Fibroblast of lung (primary cell): ENCODE measurements around the gene CA5A. TPM values are rescaled to one million over a fixed set of nuclear protein-coding genes. Genes with fewer than 3 reads are reported as not detected.

Experiments used
- DNase-seq, 2 donors: peaks; one replicate each; pipeline versions ENCODE4 v3.0.0 to v3.0.0-alpha.2; 2010; ENCODE audit warnings: low read depth in 2 of 2
- H2AFZ ChIP-seq: 2 replicates; pipeline ENCODE4 v1.5.1; 2012; ENCODE audit warnings: low read length, control low read depth, inconsistent platforms
- H3K27ac ChIP-seq: 2 replicates; pipeline ENCODE4 v1.5.1; 2011; ENCODE audit warnings: low read length, control low read depth; ENCODE audit not compliant: insufficient read depth
- H3K27me3 ChIP-seq: 2 replicates; pipeline ENCODE4 v1.5.1; 2011; ENCODE audit warnings: mild to moderate bottlenecking, low read length; ENCODE audit not compliant: control insufficient read depth, insufficient read depth
- H3K36me3 ChIP-seq: 2 replicates; pipeline ENCODE4 v1.5.1; 2011; ENCODE audit warnings: low read length; ENCODE audit not compliant: control insufficient read depth, insufficient read depth
- H3K4me1 ChIP-seq: 2 replicates; pipeline ENCODE4 v1.5.1; 2011; ENCODE audit warnings: low read length; ENCODE audit not compliant: control insufficient read depth, insufficient read depth; ENCODE audit errors: extremely low read depth
- H3K4me2 ChIP-seq: 2 replicates; pipeline ENCODE4 v1.5.1; 2011; ENCODE audit warnings: low read length, control low read depth; ENCODE audit not compliant: insufficient read depth; ENCODE audit errors: extremely low read depth
- H3K4me3 ChIP-seq, 4 experiments: fragments of 200-600 bp in 1 of 4; sonication (generic) in 1 of 4; replicated peaks in 1 of 4; 2 replicates each; pipeline ENCODE4 v1.5.1; 2011 to 2016; ENCODE audit warnings: low read length in 4 of 4, low read depth in 3 of 4, mild to moderate bottlenecking in 3 of 4, control low read depth in 2 of 4, inconsistent platforms in 1 of 4, mixed read lengths in 1 of 4; ENCODE audit not compliant: insufficient read depth in 1 of 4; ENCODE audit errors: control extremely low read depth in 1 of 4
- H3K79me2 ChIP-seq: 2 replicates; pipeline ENCODE4 v1.5.1; 2012; ENCODE audit warnings: mild to moderate bottlenecking, low read length, inconsistent platforms; ENCODE audit not compliant: control insufficient read depth, insufficient read depth
- H3K9ac ChIP-seq: 2 replicates; pipeline ENCODE4 v1.5.1; 2011; ENCODE audit warnings: mild to moderate bottlenecking, low read length, control low read depth; ENCODE audit not compliant: insufficient read depth
- H3K9me3 ChIP-seq: 2 replicates; pipeline ENCODE4 v1.5.1; 2012; ENCODE audit warnings: low read depth, low read length; ENCODE audit not compliant: control insufficient read depth, insufficient read depth
- H4K20me1 ChIP-seq: 2 replicates; pipeline ENCODE4 v1.5.1; 2011; ENCODE audit warnings: low read length; ENCODE audit not compliant: control insufficient read depth, insufficient read depth; ENCODE audit errors: extremely low read depth
- CTCF ChIP-seq, 2 donors: IDR thresholded peaks in 1 of 2; conservative IDR thresholded peaks in 1 of 2; 1 replicate in 1 of 2; 2 replicates in 1 of 2; pipeline ENCODE4 v1.5.1; 2011 to 2012; ENCODE audit warnings: low read length in 2 of 2, control low read depth in 1 of 2, inconsistent platforms in 1 of 2, low read depth in 1 of 2, mild to moderate bottlenecking in 1 of 2
- EZH2 ChIP-seq: IDR thresholded peaks from 2 replicates; pipeline ENCODE4 v1.5.1; 2012; ENCODE audit warnings: low read length, control low read depth, mild to moderate bottlenecking; ENCODE audit errors: missing control alignments
- polyA plus RNA-seq, 2 donors: library from polyadenylated mRNA; depleted of rRNA in 1 of 2; stranded (reverse) in 1 of 2; unstranded in 1 of 2; fragments of >200 nt; gene quantifications; 2 replicates each; pipeline ENCODE4 v1.2.1, GENCODE V29; 2011 to 2012; ENCODE audit warnings: missing spikeins in 1 of 2
- total RNA-seq: library from RNA; depleted of rRNA; stranded (reverse); fragments of >200 nt; gene quantifications from 2 replicates; pipeline ENCODE4 v1.2.1, GENCODE V29; 2014

CA5A gene
- total and polyA plus RNA-seq, 2 donors (not counting 1 experiment from before 2014, with no cell fraction given) = not detected

DNA sequence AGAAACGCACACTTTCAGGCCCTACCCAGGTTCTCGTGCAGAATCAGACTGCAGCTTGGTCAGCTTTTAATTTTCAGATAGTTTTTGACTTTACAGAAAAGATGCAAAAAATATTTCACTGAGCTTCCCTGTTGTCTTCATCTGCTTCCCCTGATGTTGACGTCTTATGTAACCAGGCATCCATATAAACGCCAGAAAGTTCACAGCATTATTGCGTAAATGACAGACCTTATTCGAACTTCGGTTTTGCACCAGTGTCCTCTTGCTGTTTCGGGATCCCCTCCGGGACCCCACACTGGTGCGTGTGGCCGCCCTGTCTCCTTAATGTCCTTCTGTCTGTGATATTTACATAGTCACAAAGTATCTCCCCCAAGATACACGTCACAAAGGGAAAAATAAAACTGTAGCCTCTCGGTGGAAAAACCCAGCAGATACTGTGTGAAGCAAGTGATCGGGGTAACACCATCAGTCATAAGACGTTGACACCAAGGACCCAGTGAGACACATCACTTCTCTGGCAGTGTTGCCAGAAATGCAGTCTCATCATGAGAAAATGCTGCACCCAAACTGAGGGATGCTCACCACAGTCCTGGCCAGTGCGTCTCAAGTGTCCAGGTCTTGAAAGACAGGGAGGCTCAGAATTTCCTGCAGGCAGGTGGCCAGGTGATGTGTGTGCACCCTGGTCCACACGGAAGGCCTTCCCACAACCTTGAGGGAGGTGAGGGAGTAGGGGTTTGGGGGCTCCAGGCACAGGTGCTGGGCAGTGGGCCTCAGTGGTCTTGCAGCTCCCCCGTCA, 19.2 kb upstream of the CA5A start:
- Histone ChIP-seq H2AFZ (no peak overlapping the region), H3K9me3 (no peaks in the 10 kb centered on the region), H3K36me3 (peaks cover 6% of the 10 kb centered on the region), H3K9ac (no peak overlapping the region), H3K27ac (peak overlapping the region; percentile 60), H3K79me2 (peaks cover 79% of the 10 kb centered on the region), H3K4me2 (peak overlapping the region; percentile 23), H3K4me3 (no peak overlapping the region), H4K20me1 (no peaks in the 10 kb centered on the region), H3K27me3 (no peaks in the 10 kb centered on the region), H3K4me1 (peaks cover 13% of the 10 kb centered on the region)
- TF ChIP-seq EZH2 (no peak), CTCF (conservative IDR thresholded peaks at IDR 0.05 in 1 of 2, IDR thresholded peaks at IDR 0.05 in 1 of 2; ENCODE audit: low read depth in 1 of 2, low read length in 2 of 2) (no peak)
- DNase-seq = peak in 1 of 2 donors; percentile 72

DNA sequence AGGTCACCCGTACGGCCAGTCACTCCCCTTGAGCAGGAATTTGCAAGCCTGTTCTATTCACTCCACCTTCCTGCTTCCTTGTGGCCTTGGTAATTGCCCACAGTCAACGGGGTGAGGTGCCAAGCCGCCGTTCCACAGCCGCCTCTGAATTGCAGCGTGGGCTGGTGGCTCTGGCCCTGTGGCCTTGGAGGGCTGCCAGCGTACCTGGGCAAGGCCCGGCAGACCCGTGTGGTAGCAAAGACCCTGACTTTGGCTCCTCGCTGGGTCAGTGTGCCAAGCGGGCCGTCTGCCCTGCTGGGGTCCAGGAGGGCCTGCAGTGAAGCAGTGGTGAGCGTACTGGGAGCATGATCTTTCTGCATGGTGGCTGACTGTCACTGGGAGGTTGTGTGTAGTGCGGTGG, 18.5 kb upstream of the CA5A start:
- Histone ChIP-seq H3K4me3 (no peak overlapping the region), H4K20me1 (no peaks in the 10 kb centered on the region), H2AFZ (no peak overlapping the region), H3K79me2 (peaks cover 75% of the 10 kb centered on the region), H3K9ac (no peak overlapping the region), H3K36me3 (peaks cover 6% of the 10 kb centered on the region), H3K27me3 (no peaks in the 10 kb centered on the region), H3K4me1 (peaks cover 13% of the 10 kb centered on the region), H3K4me2 (no peak overlapping the region), H3K27ac (peak overlapping the region; percentile 23), H3K9me3 (no peaks in the 10 kb centered on the region)
- no peak for TF ChIP-seq CTCF (conservative IDR thresholded peaks at IDR 0.05 in 1 of 2, IDR thresholded peaks at IDR 0.05 in 1 of 2; ENCODE audit: low read depth in 1 of 2, low read length in 2 of 2)
- no peak for TF ChIP-seq EZH2
- no peak for DNase-seq

DNA sequence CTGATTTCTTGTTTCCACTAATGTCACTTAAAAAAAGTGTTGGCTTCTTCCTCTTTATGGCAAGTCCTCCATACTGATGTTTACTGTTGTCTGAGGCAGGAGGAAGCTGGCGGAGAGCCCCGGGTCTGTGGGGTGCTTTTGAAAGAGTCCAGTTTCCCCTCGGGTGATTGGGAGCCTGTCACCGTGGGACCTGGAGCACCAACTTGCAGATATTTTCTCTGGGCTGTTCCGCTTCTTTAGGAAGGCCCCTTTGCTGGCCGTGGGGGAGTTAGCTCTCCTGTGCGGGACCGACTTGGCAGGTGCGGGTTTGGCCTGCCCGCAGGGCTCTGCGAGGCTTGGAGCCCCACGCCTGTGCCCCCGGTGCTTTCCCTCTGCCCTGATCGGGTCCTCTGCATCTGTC, 18.0 kb upstream of the CA5A start:
- Histone ChIP-seq H3K36me3 (peaks cover 6% of the 10 kb centered on the region), H3K4me3 (no peak overlapping the region), H4K20me1 (no peaks in the 10 kb centered on the region), H3K9ac (no peak overlapping the region), H3K4me2 (no peak overlapping the region), H3K79me2 (peaks cover 70% of the 10 kb centered on the region), H3K27me3 (no peaks in the 10 kb centered on the region), H3K4me1 (peaks cover 13% of the 10 kb centered on the region), H2AFZ (no peak overlapping the region), H3K9me3 (no peaks in the 10 kb centered on the region), H3K27ac (no peak overlapping the region)
- no peak for DNase-seq
- TF ChIP-seq CTCF (conservative IDR thresholded peaks at IDR 0.05 in 1 of 2, IDR thresholded peaks at IDR 0.05 in 1 of 2; ENCODE audit: low read depth in 1 of 2, low read length in 2 of 2) = no peak
- no peak for TF ChIP-seq EZH2
